Measurements from ENCODE around the gene CTCFL. TPM values are rescaled to one million over a fixed set of nuclear protein-coding genes. Genes with fewer than 3 reads are reported as not detected.

CTCFL gene, protein sequence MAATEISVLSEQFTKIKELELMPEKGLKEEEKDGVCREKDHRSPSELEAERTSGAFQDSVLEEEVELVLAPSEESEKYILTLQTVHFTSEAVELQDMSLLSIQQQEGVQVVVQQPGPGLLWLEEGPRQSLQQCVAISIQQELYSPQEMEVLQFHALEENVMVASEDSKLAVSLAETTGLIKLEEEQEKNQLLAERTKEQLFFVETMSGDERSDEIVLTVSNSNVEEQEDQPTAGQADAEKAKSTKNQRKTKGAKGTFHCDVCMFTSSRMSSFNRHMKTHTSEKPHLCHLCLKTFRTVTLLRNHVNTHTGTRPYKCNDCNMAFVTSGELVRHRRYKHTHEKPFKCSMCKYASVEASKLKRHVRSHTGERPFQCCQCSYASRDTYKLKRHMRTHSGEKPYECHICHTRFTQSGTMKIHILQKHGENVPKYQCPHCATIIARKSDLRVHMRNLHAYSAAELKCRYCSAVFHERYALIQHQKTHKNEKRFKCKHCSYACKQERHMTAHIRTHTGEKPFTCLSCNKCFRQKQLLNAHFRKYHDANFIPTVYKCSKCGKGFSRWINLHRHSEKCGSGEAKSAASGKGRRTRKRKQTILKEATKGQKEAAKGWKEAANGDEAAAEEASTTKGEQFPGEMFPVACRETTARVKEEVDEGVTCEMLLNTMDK
- polyA plus RNA-seq (ENCODE audit: insufficient read length) = 2.8 TPM
- long read RNA-seq, donor 1 = 0 reads
- long read RNA-seq, donor 2, full-length matches to known transcripts = 1 of 1 reads
- long read RNA-seq, donor 2, partial matches to known transcripts = 0 of 1 reads
- long read RNA-seq, donor 2, other reads (novel, unspliced or antisense) = 0 of 1 reads
- long read RNA-seq, donor 3 = 0 reads
- long read RNA-seq, donor 4 = 0 reads
- long read RNA-seq, donor 5, full-length matches to known transcripts = 1 of 1 reads
- long read RNA-seq, donor 5, partial matches to known transcripts = 0 of 1 reads
- long read RNA-seq, donor 5, other reads (novel, unspliced or antisense) = 0 of 1 reads
- long read RNA-seq, donor 6, partial matches to known transcripts = 0 of 1 reads
- long read RNA-seq, donor 6, other reads (novel, unspliced or antisense) = 0 of 1 reads
- long read RNA-seq, donor 7 = 0 reads
- long read RNA-seq, donor 8 = 0 reads

GRCh38 chr20:57524511-57525176, at the start of gene CTCFL:
CTCFL (minus strand) TSS chr20:57525140; CDS start chr20:57524205, 935 bp downstream.
- DNase-seq = no peak

GRCh38 chr20:57573894-57574293, 49.0 kb upstream of the CTCFL start:
- no peak for DNase-seq

GRCh38 chr20:57573242-57573641, 48.3 kb upstream of the CTCFL start:
- DNase-seq = no peak

DNA sequence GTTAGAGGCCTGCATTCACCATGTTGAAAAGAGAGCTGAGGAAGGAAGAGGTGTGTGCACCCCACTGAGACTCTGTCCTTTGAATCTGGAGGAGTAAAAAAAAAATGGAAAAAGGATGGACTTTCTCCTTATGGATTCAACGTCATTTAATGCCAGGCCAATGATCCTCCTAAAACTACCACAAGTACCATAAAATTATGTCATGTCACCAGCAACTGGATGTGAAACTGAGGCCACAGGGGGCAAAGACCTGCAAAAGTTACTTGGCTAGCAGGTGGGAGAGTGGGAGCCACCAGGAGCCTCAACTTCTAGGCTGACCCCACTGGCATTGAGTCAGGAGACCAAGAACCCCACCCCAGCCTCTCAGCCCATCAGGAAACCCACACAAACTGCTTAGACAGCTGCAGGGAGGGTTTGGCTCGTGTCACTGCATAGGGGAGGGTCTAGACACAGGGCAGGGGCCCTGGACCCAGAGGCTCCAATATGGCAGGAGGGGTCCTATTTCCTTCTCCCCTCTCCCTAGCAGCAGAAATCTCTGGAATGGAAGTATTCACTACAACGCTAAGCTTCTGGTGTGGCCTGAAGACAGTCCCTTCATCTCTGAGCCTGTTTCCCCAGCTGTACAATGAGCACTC, 47.0 kb upstream of the CTCFL start:
- no peak for DNase-seq

DNA sequence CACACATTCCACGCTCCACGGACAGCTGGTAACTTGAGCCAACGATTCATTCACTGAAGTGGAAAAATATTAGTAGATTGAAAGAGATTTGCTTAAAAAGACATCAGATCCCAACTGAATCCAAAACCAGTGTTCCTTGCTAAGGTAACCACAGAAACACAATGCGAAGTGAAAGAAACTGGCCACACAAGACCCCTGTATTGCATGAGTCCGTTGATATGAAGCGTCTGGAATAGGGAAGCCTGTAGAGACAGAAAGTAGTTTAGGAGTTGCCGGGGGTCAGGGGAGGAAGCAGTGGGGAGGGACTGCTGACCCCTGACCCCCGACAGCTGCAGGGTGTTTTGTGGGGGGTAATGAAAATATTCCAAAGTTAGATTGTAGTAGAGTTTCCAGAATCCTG, 46.0 kb upstream of the CTCFL start:
- DNase-seq = no peak

DNA sequence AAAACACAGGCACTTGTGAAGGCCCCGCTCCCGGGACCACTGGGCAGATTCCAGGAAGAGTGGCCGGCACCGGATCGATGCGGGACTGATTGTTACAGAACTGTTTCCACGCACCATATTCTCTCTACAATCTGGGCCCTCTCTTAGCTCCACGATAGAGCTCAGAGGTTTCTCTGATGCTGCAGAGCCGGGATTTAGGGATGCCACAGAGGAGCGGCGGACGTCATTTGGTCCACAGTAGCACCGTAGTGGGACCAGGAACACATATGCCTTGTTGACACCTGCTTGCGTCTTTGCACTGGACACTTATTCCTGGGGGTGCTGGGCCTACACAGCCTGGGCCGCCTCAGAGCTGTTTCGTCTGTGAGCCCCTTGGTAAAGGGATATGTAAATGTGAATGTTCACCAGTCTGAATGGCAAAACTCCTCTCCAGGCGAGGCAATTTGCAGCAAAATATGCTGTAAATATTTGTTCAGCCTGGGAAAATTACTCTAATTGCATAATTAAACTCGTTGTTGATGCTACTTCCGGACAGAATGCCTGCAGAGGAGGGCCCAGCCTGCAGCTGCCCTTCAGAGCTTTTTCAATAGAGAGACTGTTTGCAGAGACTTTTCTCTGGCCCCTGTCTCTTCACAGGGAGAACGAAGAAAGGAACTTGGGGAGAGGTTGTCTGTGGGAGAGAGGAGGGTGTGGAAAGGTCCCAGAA, 45.4 kb upstream of the CTCFL start:
- DNase-seq = no peak

GRCh38 chr20:57568960-57569359, 44.0 kb upstream of the CTCFL start:
- DNase-seq = no peak

GRCh38 chr20:57568088-57568896, 43.4 kb upstream of the CTCFL start:
- no peak for DNase-seq

- DNase-seq = no peak
Measured at GRCh38 chr20:57567471-57568079, 42.6 kb upstream of the CTCFL start.

DNA sequence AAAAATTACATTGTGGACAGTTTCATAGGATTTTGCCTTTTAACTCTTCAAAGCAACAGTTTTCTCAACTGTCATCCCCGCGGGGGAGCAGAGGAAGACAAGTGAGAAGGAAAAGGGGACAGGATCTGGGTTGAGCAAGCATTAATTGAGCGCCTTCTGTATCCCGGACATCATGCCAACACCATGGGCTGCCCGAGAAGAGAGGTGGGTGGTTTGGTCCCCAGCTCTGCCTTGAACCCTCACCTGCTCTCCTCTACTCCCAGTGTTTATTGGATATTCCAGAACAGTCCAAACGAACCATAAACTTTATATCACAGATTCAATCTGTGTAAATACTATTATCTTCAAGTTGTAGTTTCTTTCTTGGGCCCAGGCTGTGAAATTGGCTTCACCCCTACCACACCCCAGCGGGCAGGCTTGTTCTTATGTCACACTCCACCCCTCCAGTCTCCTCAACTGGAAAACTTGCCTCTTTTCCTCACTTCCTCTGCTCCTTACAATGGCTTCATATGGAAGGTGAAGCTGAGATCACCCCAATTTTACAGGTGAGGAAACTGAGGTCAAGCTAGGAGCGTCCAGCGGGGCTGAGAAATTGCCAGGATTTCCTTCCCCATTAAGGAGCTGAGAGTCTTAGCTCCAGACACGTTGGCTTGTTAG, 42.0 kb upstream of the CTCFL start:
- no peak for DNase-seq

- DNase-seq = no peak
Measured at GRCh38 chr20:57566399-57566798, 41.5 kb upstream of the CTCFL start.

DNA sequence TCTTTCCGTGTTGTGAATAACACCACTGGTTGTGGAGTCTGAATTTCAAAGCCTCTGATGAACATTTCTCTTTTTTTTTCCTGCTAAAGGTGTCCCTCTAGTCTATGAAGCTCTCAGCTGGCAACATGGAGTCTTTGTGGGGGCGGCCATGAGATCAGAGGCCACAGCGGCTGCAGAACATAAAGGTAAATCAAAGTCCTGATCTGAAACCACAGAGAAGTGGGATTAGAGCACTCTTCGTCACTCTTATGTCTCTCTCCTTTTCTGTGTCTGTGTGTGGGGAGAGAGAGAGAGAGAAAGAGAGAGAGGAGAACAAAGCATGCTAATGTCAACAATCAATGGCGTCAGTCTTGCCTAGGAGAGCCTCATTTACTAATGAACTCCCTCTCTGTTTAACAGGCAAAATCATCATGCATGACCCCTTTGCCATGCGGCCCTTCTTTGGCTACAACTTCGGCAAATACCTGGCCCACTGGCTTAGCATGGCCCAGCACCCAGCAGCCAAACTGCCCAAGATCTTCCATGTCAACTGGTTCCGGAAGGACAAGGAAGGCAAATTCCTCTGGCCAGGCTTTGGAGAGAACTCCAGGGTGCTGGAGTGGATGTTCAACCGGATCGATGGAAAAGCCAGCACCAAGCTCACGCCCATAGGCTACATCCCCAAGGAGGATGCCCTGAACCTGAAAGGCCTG, 40.2 kb upstream of the CTCFL start:
- DNase-seq = no peak

GRCh38 chr20:57564180-57564802, 39.4 kb upstream of the CTCFL start:
- DNase-seq = no peak

DNA sequence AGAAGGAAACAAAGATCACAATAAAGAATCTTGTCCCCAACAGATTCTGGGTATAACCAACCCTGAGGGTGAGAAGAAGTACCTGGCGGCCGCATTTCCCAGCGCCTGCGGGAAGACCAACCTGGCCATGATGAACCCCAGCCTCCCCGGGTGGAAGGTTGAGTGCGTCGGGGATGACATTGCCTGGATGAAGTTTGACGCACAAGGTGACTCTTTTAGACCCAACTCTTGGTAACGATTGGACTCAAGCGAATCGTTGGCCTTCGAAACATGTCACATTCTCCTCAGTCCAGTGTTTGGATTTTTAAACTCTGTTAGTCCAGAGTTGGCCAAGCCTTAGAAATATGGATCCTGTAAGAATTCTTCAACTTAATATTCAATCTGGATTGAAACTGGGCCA, 38.6 kb upstream of the CTCFL start:
- DNase-seq = no peak

DNA sequence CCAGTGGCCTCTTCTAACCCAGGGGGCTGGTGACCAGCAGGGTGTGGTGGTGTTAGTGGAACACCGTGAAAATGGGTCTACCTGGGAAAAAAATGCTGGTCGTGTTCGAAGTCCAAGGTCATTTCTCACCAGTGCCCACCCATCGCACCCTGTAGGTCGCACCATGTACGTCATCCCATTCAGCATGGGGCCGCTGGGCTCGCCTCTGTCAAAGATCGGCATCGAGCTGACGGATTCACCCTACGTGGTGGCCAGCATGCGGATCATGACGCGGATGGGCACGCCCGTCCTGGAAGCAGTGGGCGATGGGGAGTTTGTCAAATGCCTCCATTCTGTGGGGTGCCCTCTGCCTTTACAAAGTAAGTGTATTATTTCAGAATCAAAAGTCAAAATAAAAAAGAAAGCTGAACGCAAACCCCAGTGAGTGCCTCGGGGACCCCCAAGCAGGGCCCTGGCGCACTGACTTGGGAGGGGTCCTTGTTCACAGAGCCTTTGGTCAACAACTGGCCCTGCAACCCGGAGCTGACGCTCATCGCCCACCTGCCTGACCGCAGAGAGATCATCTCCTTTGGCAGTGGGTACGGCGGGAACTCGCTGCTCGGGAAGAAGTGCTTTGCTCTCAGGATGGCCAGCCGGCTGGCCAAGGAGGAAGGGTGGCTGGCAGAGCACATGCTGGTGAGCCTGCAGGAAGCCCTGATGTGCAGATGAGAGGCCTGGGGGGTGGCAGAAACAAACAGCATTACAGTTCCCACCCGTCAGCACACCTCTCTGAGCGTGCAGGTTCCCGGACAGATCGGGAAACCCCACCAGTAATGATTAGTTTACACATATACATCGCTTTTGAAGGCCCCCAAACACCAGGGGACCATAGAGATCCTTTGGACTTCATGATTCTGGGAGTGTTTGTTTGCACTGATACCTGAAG, 37.9 kb upstream of the CTCFL start:
- no peak for DNase-seq

DNA sequence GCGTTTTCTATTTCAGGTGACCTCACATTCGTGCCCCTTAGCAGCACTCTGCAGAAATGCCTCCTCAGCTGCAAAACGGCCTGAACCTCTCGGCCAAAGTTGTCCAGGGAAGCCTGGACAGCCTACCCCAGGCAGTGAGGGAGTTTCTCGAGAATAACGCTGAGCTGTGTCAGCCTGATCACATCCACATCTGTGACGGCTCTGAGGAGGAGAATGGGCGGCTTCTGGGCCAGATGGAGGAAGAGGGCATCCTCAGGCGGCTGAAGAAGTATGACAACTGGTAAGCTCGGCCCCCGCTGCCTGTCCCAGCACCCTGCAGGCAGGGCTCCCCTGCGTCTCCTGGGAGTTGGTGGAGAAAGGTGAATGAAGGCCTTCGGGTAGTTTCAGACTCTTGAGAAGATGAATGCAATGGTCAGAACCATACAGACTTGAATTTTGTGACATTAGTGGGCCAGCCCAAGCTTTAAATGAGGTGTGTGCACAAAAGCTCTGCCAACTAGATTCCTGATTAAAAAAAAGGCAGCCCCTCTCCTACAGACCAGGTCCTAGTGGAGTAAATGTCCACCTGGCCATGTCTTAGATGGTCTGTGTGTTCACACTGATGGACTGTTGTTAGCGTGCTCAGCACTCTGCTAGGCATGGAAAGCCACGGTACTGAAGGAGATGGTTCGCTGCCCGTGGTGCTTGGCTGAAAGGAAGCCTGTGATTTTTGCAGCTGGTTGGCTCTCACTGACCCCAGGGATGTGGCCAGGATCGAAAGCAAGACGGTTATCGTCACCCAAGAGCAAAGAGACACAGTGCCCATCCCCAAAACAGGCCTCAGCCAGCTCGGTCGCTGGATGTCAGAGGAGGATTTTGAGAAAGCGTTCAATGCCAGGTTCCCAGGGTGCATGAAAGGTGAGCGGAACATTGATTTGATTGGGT, 36.7 kb upstream of the CTCFL start:
- DNase-seq = no peak
